ENCODE measurements around the gene MMP7. TPM values are rescaled to one million over a fixed set of nuclear protein-coding genes. Genes with fewer than 3 reads are reported as not detected.

MMP7 gene
- total and polyA plus RNA-seq, 2 donors (not counting 3 experiments of a cell fraction or from before 2014, with no cell fraction given) = 0.65 TPM; not detected in 1

DNA sequence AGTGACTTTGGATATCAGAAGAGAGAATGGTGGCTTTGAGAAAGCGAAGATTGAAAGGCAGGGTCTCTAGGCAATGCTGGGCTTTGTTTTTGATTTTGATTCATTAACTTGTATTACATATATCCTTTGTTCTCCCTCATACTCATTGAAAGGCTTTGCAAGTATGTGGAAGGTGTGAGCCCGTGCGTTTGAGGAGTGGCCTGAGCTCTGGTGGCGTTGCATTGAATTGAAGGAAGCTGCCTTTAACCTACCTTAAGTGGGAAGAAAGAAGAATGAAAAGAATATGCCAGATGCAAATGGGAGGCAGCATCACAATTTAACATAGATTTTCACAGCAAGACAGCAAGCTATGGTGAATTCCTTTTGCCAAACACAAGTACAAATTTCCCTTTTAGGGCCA lies 6.7 kb downstream of the MMP7 start:
- dilution Hi-C loops (cut with MboI; ENCODE audit: extremely low pct_ligation_motif_present, low sequenced_read_pairs) = no loop called here
- FAIRE-seq (no peak), DNase-seq (ENCODE audit: low read depth, low spot score) (no peak)
- Histone ChIP-seq H3K9me1 (replicated peaks; ENCODE audit: control insufficient read depth, extremely low read depth, insufficient read depth, low read length) (no peaks in the 10 kb centered on the region), H3K79me2 (ENCODE audit: control insufficient read depth, insufficient read depth, low read length) (no peaks in the 10 kb centered on the region), H3K4me1 (ENCODE audit: control insufficient read depth, extremely low read depth, insufficient read depth, low read length) (no peaks in the 10 kb centered on the region), H3K27ac (ENCODE audit: insufficient read depth, low read depth, low read length) (no peak overlapping the region), H4K20me1 (replicated peaks; ENCODE audit: control insufficient read depth, extremely low read depth, insufficient read depth, low read length) (no peaks in the 10 kb centered on the region), H3K4me2 (ENCODE audit: insufficient read depth, low read length) (no peak overlapping the region), H3K9me3 (replicated peaks; ENCODE audit: control insufficient read depth, insufficient read depth, low read length) (no peaks in the 10 kb centered on the region), H3K36me3 (ENCODE audit: control insufficient read depth in 2 of 2, extremely low read depth in 1 of 2, insufficient read depth in 2 of 2, low read length in 2 of 2) (no peaks in the 10 kb centered on the region), H3K4me3 (replicated peaks in 1 of 3; ENCODE audit: insufficient read depth in 1 of 3, low read depth in 1 of 3, low read length in 3 of 3) (no peak overlapping the region), H3K27me3 (ENCODE audit: control insufficient read depth in 2 of 2, insufficient read depth in 2 of 2, low read length in 2 of 2) (no peaks in the 10 kb centered on the region), H2AFZ (ENCODE audit: low read depth, low read length) (no peak overlapping the region), H3K9ac (replicated peaks; ENCODE audit: extremely low read depth, insufficient read depth, low read length) (no peak overlapping the region)
- BruUV-seq (replicated peaks) = no TSS peak
- ChIA-PET POLR2A (no interaction called here), CTCF (interaction anchor here (0.9 to 2.0 kb wide), 6 partner anchors 13 to 182 kb away, joined by 3 to 6 read pairs (median 4); no protein-coding TSS in a partner anchor)
- TF ChIP-seq POLR2A (IDR thresholded peaks at IDR 0.05; ENCODE audit: low read depth, low read length) = no peak
- TF ChIP-seq POLR2AphosphoS5 (IDR thresholded peaks at IDR 0.05; ENCODE audit: insufficient read depth, low read depth, low read length) = no peak
- no peak for TF ChIP-seq EZH2 (IDR thresholded peaks at IDR 0.05; ENCODE audit: borderline replicate concordance, low read depth, low read length, severe bottlenecking)
- TF ChIP-seq, protein P1, sequence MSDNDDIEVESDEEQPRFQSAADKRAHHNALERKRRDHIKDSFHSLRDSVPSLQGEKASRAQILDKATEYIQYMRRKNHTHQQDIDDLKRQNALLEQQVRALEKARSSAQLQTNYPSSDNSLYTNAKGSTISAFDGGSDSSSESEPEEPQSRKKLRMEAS (IDR thresholded peaks at IDR 0.05; ENCODE audit: insufficient read depth, insufficient read length) = no peak
- TF ChIP-seq, protein P2, sequence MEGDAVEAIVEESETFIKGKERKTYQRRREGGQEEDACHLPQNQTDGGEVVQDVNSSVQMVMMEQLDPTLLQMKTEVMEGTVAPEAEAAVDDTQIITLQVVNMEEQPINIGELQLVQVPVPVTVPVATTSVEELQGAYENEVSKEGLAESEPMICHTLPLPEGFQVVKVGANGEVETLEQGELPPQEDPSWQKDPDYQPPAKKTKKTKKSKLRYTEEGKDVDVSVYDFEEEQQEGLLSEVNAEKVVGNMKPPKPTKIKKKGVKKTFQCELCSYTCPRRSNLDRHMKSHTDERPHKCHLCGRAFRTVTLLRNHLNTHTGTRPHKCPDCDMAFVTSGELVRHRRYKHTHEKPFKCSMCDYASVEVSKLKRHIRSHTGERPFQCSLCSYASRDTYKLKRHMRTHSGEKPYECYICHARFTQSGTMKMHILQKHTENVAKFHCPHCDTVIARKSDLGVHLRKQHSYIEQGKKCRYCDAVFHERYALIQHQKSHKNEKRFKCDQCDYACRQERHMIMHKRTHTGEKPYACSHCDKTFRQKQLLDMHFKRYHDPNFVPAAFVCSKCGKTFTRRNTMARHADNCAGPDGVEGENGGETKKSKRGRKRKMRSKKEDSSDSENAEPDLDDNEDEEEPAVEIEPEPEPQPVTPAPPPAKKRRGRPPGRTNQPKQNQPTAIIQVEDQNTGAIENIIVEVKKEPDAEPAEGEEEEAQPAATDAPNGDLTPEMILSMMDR (IDR thresholded peaks at IDR 0.05; ENCODE audit: extremely low read depth in 1 of 2, insufficient read depth in 1 of 2, low read depth in 1 of 2, low read length in 2 of 2) = no peak
- no peak for TF ChIP-seq JUN (IDR thresholded peaks at IDR 0.05; ENCODE audit: borderline replicate concordance, insufficient read depth, insufficient read length, low read depth)
- TF ChIP-seq GATA2 (IDR thresholded peaks at IDR 0.05; ENCODE audit: insufficient read depth, insufficient read length, low read depth, low read length) = no peak
- no peak for TF ChIP-seq MYC (IDR thresholded peaks at IDR 0.05; ENCODE audit: low read depth, low read length)
- TF ChIP-seq FOS (IDR thresholded peaks at IDR 0.05; ENCODE audit: borderline replicate concordance, insufficient read depth, low read length) = no peak
- intact Hi-C loops (cut with micrococcal nuclease) = no loop called here
